CD4-positive, CD25-positive, alpha-beta regulatory T cell (primary cell): ENCODE measurements around the gene PUDP. TPM values are rescaled to one million over a fixed set of nuclear protein-coding genes. Genes with fewer than 3 reads are reported as not detected.

Source experiments
- ATAC-seq, 2 donors: fragments of 150-1000 bp; cut with Tn5 transposase; one replicate each; pipeline ENCODE4 v1.10.0; 2021; ENCODE audit warnings: low read depth in 2 of 2, moderate number of reproducible peaks in 2 of 2, moderate library complexity in 1 of 2
- DNase-seq, 3 donors: peaks; one replicate each; pipeline versions ENCODE4 v3.0.0 to v3.0.0-alpha.2; 2012 to 2022; ENCODE audit warnings: mixed read lengths in 1 of 3
- H3K27ac ChIP-seq: one replicate; pipeline ENCODE4 v1.7.0; 2013; ENCODE audit warnings: mild to moderate bottlenecking, low read length; ENCODE audit not compliant: insufficient read depth, poor library complexity, severe bottlenecking
- H3K27me3 ChIP-seq: one replicate; pipeline ENCODE4 v1.7.0; 2013; ENCODE audit warnings: low read length; ENCODE audit not compliant: control insufficient read depth, insufficient read depth
- H3K36me3 ChIP-seq: one replicate; pipeline ENCODE4 v1.7.0; 2013; ENCODE audit warnings: mild to moderate bottlenecking, low read length, moderate library complexity; ENCODE audit not compliant: control insufficient read depth, insufficient read depth
- H3K4me1 ChIP-seq: 2 replicates; pipeline ENCODE4 v1.7.0; 2013; ENCODE audit warnings: mild to moderate bottlenecking, low read length; ENCODE audit not compliant: insufficient read depth, control insufficient read depth, poor library complexity, severe bottlenecking
- H3K4me3 ChIP-seq: one replicate; pipeline ENCODE4 v1.7.0; 2013; ENCODE audit warnings: low read depth, mild to moderate bottlenecking, low read length, moderate library complexity
- H3K9me3 ChIP-seq, 2 experiments: 1 replicate in 1 of 2; 2 replicates in 1 of 2; pipeline ENCODE4 v1.7.0; 2013; ENCODE audit warnings: low read length in 2 of 2, mild to moderate bottlenecking in 1 of 2, moderate library complexity in 1 of 2; ENCODE audit not compliant: control insufficient read depth in 2 of 2
- H3K27ac Mint-ChIP-seq, 3 donors: one replicate each; pipeline ENCODE4 v1.8.0; 2020 to 2022; ENCODE audit warnings: mild to moderate bottlenecking in 3 of 3, mixed read lengths in 3 of 3, moderate library complexity in 2 of 3
- H3K27me3 Mint-ChIP-seq: one replicate; pipeline ENCODE4 v1.8.0; 2022; ENCODE audit warnings: mild to moderate bottlenecking, mixed read lengths
- H3K36me3 Mint-ChIP-seq: one replicate; pipeline ENCODE4 v1.8.0; 2020; ENCODE audit warnings: mixed read lengths
- H3K4me1 Mint-ChIP-seq, 4 donors: one replicate each; pipeline ENCODE4 v1.8.0; 2020 to 2022; ENCODE audit warnings: mixed read lengths in 4 of 4, mild to moderate bottlenecking in 1 of 4
- H3K4me3 Mint-ChIP-seq, 4 donors: one replicate each; pipeline ENCODE4 v1.8.0; 2020 to 2022; ENCODE audit warnings: mild to moderate bottlenecking in 4 of 4, mixed read lengths in 4 of 4, moderate library complexity in 3 of 4
- H3K9me3 Mint-ChIP-seq, 7 donors: one replicate each; pipeline ENCODE4 v1.8.0; 2020 to 2022; ENCODE audit warnings: mixed read lengths in 7 of 7, mild to moderate bottlenecking in 3 of 7, moderate library complexity in 2 of 7
- polyA plus RNA-seq, 4 donors: library from polyadenylated mRNA; unstranded; fragments of 300-500 nt; fragmentation: Illumina TruSeq; gene quantifications; one replicate each; pipeline ENCODE4 v1.2.3, GENCODE V29; 2021
- total RNA-seq: library from RNA; stranded (reverse); gene quantifications from one replicate; pipeline ENCODE4 v1.2.3, GENCODE V29; 2022

PUDP gene
- total and polyA plus RNA-seq, 5 donors from 2014 or later, result 14.9 to 26.4 (median 21.4) TPM

DNA sequence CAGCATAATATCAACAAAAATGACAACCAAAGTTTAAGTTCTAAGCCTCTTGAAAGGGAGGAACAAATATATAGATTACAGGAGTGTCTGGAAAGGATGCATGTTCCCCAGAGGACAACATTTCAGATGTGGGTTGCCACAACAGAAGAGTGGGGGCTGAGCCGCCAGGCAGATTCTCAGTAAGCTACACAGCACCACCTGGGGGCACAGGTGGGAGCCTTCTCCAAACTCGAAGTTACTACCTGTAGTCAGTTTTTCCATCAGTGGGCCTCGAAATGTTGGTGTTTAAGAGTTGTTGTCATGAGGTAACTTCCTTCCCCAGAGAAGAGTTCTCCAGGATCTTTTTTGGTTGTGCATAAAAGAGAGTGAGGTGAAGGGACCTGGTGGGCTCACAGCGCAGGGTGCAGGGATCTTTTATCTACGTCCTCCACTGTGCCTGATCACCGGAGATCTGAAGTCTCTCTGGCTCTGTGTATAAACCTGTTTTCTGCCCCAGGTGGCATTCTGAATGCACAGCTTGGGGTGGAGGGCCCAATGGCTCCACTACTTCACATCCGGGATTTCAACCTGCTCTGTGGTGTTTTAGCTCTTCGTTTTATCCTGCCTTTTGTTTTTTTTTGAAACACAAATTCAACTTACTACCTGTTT lies 58.9 kb downstream of the PUDP start:
- Histone ChIP-seq H3K9me3 (no peaks in the 10 kb centered on the region), H3K4me1 (peaks cover 14% of the 10 kb centered on the region), H3K27me3 (no peaks in the 10 kb centered on the region), H3K4me3 (no peak overlapping the region), H3K27ac (no peak overlapping the region), H3K36me3 (no peaks in the 10 kb centered on the region)
- Mint-ChIP-seq H3K4me3 (peak overlapping the region in 2 of 4 donors; percentile 2 to 17), H3K27me3 (no peaks in the 10 kb centered on the region), H3K9me3 (no peaks in the 10 kb centered on the region), H3K36me3 (peaks cover 5% of the 10 kb centered on the region), H3K4me1 (peaks cover 18 to 68% (median 34%) of the 10 kb centered on the region in 4 donors), H3K27ac (peak overlapping the region in 2 of 3 donors; percentile 45 to 70)
- DNase-seq (peak in 2 of 3 donors; percentile 35 to 41), ATAC-seq (peak in 1 of 2 donors; percentile 39)

- H3K4me1 Mint-ChIP-seq, result peaks cover 19 to 81% (median 38%) of the 10 kb centered on the region in 4 donors
- no peaks in the 10 kb centered on the region for H3K9me3 Mint-ChIP-seq
- H3K27ac ChIP-seq, result peak overlapping the region; percentile 41
- H3K36me3 Mint-ChIP-seq, result no peaks in the 10 kb centered on the region
- no peak overlapping the region for H3K4me3 ChIP-seq
- DNase-seq (no peak), ATAC-seq (no peak)
- peak overlapping the region in 1 of 4 donors; percentile 37 for H3K4me3 Mint-ChIP-seq
- H3K27me3 Mint-ChIP-seq, result no peaks in the 10 kb centered on the region
- peak overlapping the region in 2 of 3 donors; percentile 48 to 83 for H3K27ac Mint-ChIP-seq
- H3K27me3 ChIP-seq, result no peaks in the 10 kb centered on the region
- peaks cover 32% of the 10 kb centered on the region for H3K4me1 ChIP-seq
- no peaks in the 10 kb centered on the region for H3K9me3 ChIP-seq
- H3K36me3 ChIP-seq, result no peaks in the 10 kb centered on the region
Observed at GRCh38 chrX:7086384-7086783, 61.6 kb downstream of the PUDP start.

DNA sequence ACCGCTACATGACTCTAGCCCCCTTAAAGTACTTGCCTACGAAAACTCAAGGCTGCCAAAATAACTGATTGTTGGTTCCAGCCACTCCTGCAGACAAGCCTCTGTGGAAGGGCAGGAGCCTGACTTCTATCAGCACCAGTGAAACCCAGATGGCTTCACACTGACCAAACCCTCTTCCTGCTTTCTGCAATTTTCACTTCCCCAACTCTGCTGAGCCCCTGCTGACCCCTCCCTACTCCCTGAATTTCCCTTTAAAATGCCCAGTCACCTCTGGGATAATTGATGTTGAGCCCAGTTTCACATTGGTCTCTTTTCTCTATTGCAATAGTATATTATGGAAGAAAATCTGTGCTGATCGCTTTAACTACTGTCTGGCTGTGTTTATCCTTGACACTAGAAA lies 62.1 kb downstream of the PUDP start:
- Mint-ChIP-seq H3K9me3 (no peaks in the 10 kb centered on the region), H3K27ac (peak overlapping the region; percentile 48 to 83 (median 78)), H3K4me1 (peaks cover 19 to 84% (median 37%) of the 10 kb centered on the region in 4 donors), H3K4me3 (peak overlapping the region in 3 of 4 donors; percentile 11 to 44 (median 37)), H3K27me3 (no peaks in the 10 kb centered on the region), H3K36me3 (no peaks in the 10 kb centered on the region)
- peaks cover 32% of the 10 kb centered on the region for H3K4me1 ChIP-seq
- H3K36me3 ChIP-seq, result no peaks in the 10 kb centered on the region
- ATAC-seq (no peak), DNase-seq (no peak)
- H3K9me3 ChIP-seq, result no peaks in the 10 kb centered on the region
- no peak overlapping the region for H3K4me3 ChIP-seq
- H3K27me3 ChIP-seq, result no peaks in the 10 kb centered on the region
- peak overlapping the region; percentile 41 for H3K27ac ChIP-seq

DNA sequence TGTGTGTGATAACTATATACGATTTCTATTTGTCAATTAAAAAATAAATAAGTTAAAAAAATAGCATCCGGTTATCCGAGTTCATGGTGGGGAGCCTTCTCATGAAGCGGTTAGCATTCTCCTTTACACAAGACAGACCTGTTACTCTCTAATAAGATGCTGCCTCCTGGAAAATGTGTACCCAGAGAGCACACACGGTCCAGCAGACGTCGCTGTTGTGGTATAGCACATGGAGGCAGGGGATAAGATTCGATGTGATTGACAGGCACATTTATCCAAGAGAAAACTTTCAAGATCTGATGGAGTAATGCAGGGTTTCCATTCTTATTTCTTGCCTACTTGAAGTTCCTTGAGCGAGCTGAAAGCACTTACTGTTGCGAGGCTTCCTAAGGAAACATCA lies 63.1 kb downstream of the PUDP start:
- Mint-ChIP-seq H3K4me1 (peaks cover 20 to 81% (median 34%) of the 10 kb centered on the region in 4 donors), H3K36me3 (peaks cover 4% of the 10 kb centered on the region), H3K9me3 (no peaks in the 10 kb centered on the region), H3K27ac (peak overlapping the region in 2 of 3 donors; percentile 83 to 90), H3K4me3 (no peak overlapping the region), H3K27me3 (no peaks in the 10 kb centered on the region)
- no peak for DNase-seq
- no peaks in the 10 kb centered on the region for H3K9me3 ChIP-seq
- H3K4me3 ChIP-seq, result no peak overlapping the region
- no peak overlapping the region for H3K27ac ChIP-seq
- peaks cover 32% of the 10 kb centered on the region for H3K4me1 ChIP-seq
- ATAC-seq, result no peak
- H3K27me3 ChIP-seq, result no peaks in the 10 kb centered on the region
- H3K36me3 ChIP-seq, result no peaks in the 10 kb centered on the region

GRCh38 chrX:7083468-7084396 lies 64.2 kb downstream of the PUDP start:
- DNase-seq (peak; percentile 16 to 83 (median 41)), ATAC-seq (peak; percentile 76 to 84)
- Histone ChIP-seq H3K27me3 (no peaks in the 10 kb centered on the region), H3K27ac (peak overlapping the region; percentile 49), H3K4me1 (peaks cover 21% of the 10 kb centered on the region), H3K9me3 (no peaks in the 10 kb centered on the region), H3K36me3 (no peaks in the 10 kb centered on the region), H3K4me3 (peak overlapping the region; percentile 41)
- Mint-ChIP-seq H3K9me3 (no peaks in the 10 kb centered on the region), H3K36me3 (peaks cover 6% of the 10 kb centered on the region), H3K27ac (peak overlapping the region; percentile 78 to 83 (median 83)), H3K4me1 (peaks cover 16 to 71% (median 29%) of the 10 kb centered on the region in 4 donors), H3K27me3 (no peaks in the 10 kb centered on the region), H3K4me3 (peak overlapping the region; percentile 52 to 86 (median 76))

- DNase-seq (no peak), ATAC-seq (no peak)
- H3K27me3 ChIP-seq, result no peaks in the 10 kb centered on the region
- no peaks in the 10 kb centered on the region for H3K36me3 ChIP-seq
- H3K9me3 ChIP-seq, result no peaks in the 10 kb centered on the region
- peak overlapping the region; percentile 10 for H3K4me3 ChIP-seq
- Mint-ChIP-seq H3K4me1 (peaks cover 16 to 67% (median 24%) of the 10 kb centered on the region in 4 donors), H3K27ac (peak overlapping the region; percentile 78 to 89 (median 83)), H3K9me3 (no peaks in the 10 kb centered on the region), H3K4me3 (peak overlapping the region; percentile 52 to 86 (median 76)), H3K27me3 (no peaks in the 10 kb centered on the region), H3K36me3 (peaks cover 8% of the 10 kb centered on the region)
- peaks cover 20% of the 10 kb centered on the region for H3K4me1 ChIP-seq
- H3K27ac ChIP-seq, result no peak overlapping the region
Observed at GRCh38 chrX:7083021-7083420, 64.9 kb downstream of the PUDP start.

GRCh38 chrX:7082556-7082955 lies 65.4 kb downstream of the PUDP start:
- peaks cover 12% of the 10 kb centered on the region for H3K36me3 Mint-ChIP-seq
- H3K27ac Mint-ChIP-seq, result peak overlapping the region; percentile 69 to 87 (median 83)
- no peaks in the 10 kb centered on the region for H3K27me3 ChIP-seq
- H3K9me3 ChIP-seq, result no peaks in the 10 kb centered on the region
- no peaks in the 10 kb centered on the region for H3K27me3 Mint-ChIP-seq
- H3K4me1 Mint-ChIP-seq, result peaks cover 16 to 69% (median 24%) of the 10 kb centered on the region in 4 donors
- peaks cover 20% of the 10 kb centered on the region for H3K4me1 ChIP-seq
- ATAC-seq, result no peak
- H3K4me3 ChIP-seq, result peak overlapping the region; percentile 10
- no peak for DNase-seq
- H3K9me3 Mint-ChIP-seq, result no peaks in the 10 kb centered on the region
- H3K27ac ChIP-seq, result no peak overlapping the region
- peak overlapping the region in 1 of 4 donors; percentile 77 for H3K4me3 Mint-ChIP-seq
- H3K36me3 ChIP-seq, result no peaks in the 10 kb centered on the region
